ENCODE data around the gene TBL3.

TBL3 gene

DNA sequence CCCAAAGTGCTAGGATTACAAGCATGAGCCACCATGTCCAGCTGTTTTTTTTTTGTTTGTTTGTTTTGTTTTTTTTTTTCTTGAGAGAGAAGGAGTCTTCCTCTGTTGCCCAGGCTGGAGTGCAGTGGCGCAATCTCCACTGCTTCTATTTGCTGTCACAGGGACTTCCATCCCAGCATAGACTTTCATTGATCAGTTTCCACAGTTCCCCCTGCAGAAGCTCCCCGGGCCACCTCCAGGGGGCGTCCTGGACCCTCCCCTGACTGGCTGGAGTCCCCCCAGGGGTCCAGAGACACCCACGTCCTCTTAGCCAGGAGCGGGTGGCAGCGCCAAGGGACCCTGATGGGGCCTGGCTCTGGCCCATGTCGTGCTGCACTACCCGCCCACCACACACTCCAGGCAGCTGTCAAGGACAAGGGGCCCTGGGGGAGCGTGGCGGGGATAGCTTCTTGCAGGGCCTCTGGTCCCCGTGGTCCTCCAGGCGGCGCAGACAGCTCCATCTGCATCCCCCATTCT is 44.6 kb downstream of the TBL3 start:
- Histone ChIP-seq H3K9me2 (replicated peaks; ENCODE audit: low read depth, low read length) (no peaks in the 10 kb centered on the region), H3K79me2 (ENCODE audit: insufficient read depth, low read length) (no peaks in the 10 kb centered on the region), H3K4me3 (ENCODE audit: low read length, poor library complexity, severe bottlenecking) (no peak overlapping the region), H3K9ac (ENCODE audit: low read depth, low read length, poor library complexity, severe bottlenecking) (no peak overlapping the region), H3K27me3 (ENCODE audit: insufficient read depth, low read length, poor library complexity, severe bottlenecking) (no peaks in the 10 kb centered on the region), H4K20me1 (ENCODE audit: insufficient read depth, low read length, poor library complexity, severe bottlenecking) (no peaks in the 10 kb centered on the region), H3K4me1 (ENCODE audit: insufficient read depth, low read length, poor library complexity, severe bottlenecking) (no peaks in the 10 kb centered on the region), H3K36me3 (ENCODE audit: insufficient read depth, low read length) (no peaks in the 10 kb centered on the region), H3K4me2 (ENCODE audit: low read depth, low read length, poor library complexity, severe bottlenecking) (no peak overlapping the region), H3F3A (ENCODE audit: low read depth) (no peaks in the 10 kb centered on the region), H2AFZ (ENCODE audit: low read length) (no peak overlapping the region), H3K9me3 (ENCODE audit: insufficient read depth, low read depth, low read length) (no peaks in the 10 kb centered on the region)
- TF ChIP-seq, protein P1, sequence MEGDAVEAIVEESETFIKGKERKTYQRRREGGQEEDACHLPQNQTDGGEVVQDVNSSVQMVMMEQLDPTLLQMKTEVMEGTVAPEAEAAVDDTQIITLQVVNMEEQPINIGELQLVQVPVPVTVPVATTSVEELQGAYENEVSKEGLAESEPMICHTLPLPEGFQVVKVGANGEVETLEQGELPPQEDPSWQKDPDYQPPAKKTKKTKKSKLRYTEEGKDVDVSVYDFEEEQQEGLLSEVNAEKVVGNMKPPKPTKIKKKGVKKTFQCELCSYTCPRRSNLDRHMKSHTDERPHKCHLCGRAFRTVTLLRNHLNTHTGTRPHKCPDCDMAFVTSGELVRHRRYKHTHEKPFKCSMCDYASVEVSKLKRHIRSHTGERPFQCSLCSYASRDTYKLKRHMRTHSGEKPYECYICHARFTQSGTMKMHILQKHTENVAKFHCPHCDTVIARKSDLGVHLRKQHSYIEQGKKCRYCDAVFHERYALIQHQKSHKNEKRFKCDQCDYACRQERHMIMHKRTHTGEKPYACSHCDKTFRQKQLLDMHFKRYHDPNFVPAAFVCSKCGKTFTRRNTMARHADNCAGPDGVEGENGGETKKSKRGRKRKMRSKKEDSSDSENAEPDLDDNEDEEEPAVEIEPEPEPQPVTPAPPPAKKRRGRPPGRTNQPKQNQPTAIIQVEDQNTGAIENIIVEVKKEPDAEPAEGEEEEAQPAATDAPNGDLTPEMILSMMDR (conservative IDR thresholded peaks at IDR 0.05; ENCODE audit: low read length), result peak; percentile 52
- no peak for TF ChIP-seq EZH2phosphoT487 (IDR thresholded peaks at IDR 0.05; ENCODE audit: borderline replicate concordance)

DNA sequence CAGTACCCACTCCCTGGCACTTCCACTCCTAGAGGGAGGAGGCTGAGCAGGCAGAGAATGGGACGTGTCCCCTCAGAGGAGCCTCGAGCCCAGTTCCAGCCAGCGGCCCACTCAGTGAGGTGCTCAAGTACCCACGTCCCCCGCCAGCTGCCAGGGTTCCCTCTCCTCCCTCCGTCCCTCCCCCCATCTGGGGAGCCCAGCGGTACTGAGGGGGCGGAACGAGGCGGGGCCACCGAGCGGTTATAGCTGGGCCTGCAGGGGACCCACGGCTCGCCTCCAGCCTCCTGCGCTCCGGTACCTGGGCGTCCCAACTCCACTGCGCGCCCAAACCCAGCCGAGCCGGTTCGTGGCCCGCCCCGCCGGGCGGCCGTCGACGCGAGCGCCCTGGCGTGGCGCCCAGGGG is 47.7 kb downstream of the TBL3 start, which contains the start of gene NPW:
TSS of gene NPW (plus strand) at position 268 of the 403 bp plus-strand sequence.
- Histone ChIP-seq H3K36me3 (ENCODE audit: insufficient read depth, low read length) (no peaks in the 10 kb centered on the region), H3K9me3 (ENCODE audit: insufficient read depth, low read depth, low read length) (no peaks in the 10 kb centered on the region), H4K20me1 (ENCODE audit: insufficient read depth, low read length, poor library complexity, severe bottlenecking) (no peaks in the 10 kb centered on the region), H3K9ac (ENCODE audit: low read depth, low read length, poor library complexity, severe bottlenecking) (no peak within 1 kb of the TSS), H3K4me3 (ENCODE audit: low read length, poor library complexity, severe bottlenecking) (no peak within 1 kb of the TSS), H3F3A (ENCODE audit: low read depth) (no peaks in the 10 kb centered on the region), H2AFZ (ENCODE audit: low read length) (no peak within 1 kb of the TSS), H3K4me2 (ENCODE audit: low read depth, low read length, poor library complexity, severe bottlenecking) (no peak within 1 kb of the TSS), H3K27me3 (ENCODE audit: insufficient read depth, low read length, poor library complexity, severe bottlenecking) (no peaks in the 10 kb centered on the region), H3K4me1 (ENCODE audit: insufficient read depth, low read length, poor library complexity, severe bottlenecking) (peaks cover 10% of the 10 kb centered on the region), H3K79me2 (ENCODE audit: insufficient read depth, low read length) (no peaks in the 10 kb centered on the region), H3K9me2 (replicated peaks; ENCODE audit: low read depth, low read length) (no peaks in the 10 kb centered on the region)
- no peak for TF ChIP-seq EZH2phosphoT487 (IDR thresholded peaks at IDR 0.05; ENCODE audit: borderline replicate concordance)
- TF ChIP-seq, protein P1 (conservative IDR thresholded peaks at IDR 0.05; ENCODE audit: low read length), result no peak

DNA sequence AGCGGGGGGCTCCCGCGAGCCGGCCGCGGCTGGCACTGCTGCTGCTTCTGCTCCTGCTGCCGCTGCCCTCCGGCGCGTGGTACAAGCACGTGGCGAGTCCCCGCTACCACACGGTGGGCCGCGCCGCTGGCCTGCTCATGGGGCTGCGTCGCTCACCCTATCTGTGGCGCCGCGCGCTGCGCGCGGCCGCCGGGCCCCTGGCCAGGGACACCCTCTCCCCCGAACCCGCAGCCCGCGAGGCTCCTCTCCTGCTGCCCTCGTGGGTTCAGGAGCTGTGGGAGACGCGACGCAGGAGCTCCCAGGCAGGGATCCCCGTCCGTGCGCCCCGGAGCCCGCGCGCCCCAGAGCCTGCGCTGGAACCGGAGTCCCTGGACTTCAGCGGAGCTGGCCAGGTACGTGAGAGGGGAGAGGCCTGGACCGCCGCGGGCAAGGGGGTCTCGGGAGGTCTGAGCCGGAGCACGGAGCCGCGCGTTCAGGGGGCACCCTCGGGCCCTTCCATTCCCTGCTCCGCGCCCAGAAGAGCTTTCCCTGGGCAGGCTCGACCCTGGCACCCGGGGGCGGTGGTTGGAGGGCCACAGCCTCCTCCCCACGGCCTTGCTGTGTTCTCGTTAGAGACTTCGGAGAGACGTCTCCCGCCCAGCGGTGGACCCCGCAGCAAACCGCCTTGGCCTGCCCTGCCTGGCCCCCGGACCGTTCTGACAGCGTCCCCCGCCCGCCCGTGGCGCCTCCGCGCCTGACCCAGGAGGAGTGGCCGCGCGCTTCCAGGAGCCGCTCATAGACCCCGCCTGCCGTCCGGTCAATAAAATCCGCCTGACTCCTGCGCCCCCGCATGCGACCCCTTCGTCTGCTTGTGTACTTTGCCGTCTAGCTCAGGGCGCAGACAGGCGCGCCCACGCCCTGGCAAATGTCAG is 48.3 kb downstream of the TBL3 start:
- no peaks in the 10 kb centered on the region for H3K27me3 ChIP-seq (ENCODE audit: insufficient read depth, low read length, poor library complexity, severe bottlenecking)
- no peaks in the 10 kb centered on the region for H3K9me2 ChIP-seq (replicated peaks; ENCODE audit: low read depth, low read length)
- H3K9ac ChIP-seq (ENCODE audit: low read depth, low read length, poor library complexity, severe bottlenecking), result no peak overlapping the region
- H3K4me3 ChIP-seq (ENCODE audit: low read length, poor library complexity, severe bottlenecking), result no peak overlapping the region
- H3K9me3 ChIP-seq (ENCODE audit: insufficient read depth, low read depth, low read length), result no peaks in the 10 kb centered on the region
- no peak for TF ChIP-seq EZH2phosphoT487 (IDR thresholded peaks at IDR 0.05; ENCODE audit: borderline replicate concordance)
- TF ChIP-seq, protein P1 (conservative IDR thresholded peaks at IDR 0.05; ENCODE audit: low read length), result no peak
- H2AFZ ChIP-seq (ENCODE audit: low read length), result no peak overlapping the region
- H3K4me2 ChIP-seq (ENCODE audit: low read depth, low read length, poor library complexity, severe bottlenecking), result no peak overlapping the region
- no peaks in the 10 kb centered on the region for H4K20me1 ChIP-seq (ENCODE audit: insufficient read depth, low read length, poor library complexity, severe bottlenecking)
- no peaks in the 10 kb centered on the region for H3K79me2 ChIP-seq (ENCODE audit: insufficient read depth, low read length)
- H3K36me3 ChIP-seq (ENCODE audit: insufficient read depth, low read length), result no peaks in the 10 kb centered on the region
- H3F3A ChIP-seq (ENCODE audit: low read depth), result no peaks in the 10 kb centered on the region
- peaks cover 10% of the 10 kb centered on the region for H3K4me1 ChIP-seq (ENCODE audit: insufficient read depth, low read length, poor library complexity, severe bottlenecking)
